ENCODE measurements around the gene CTSW.
A peak's percentile ranks its signal among the peaks of the same experiment; 100 is the strongest.

GRCh38 chr11:65856689-65857499 lies 22.7 kb upstream of the CTSW start:
- TF ChIP-seq POLR2AphosphoS5 (IDR thresholded peaks at IDR 0.05) = peak; percentile 81 to 95 (median 88)
- TF ChIP-seq CTCF (IDR thresholded peaks at IDR 0.05 in 8 of 11, conservative IDR thresholded peaks at IDR 0.05 in 3 of 11) = peak in 1 of 11 experiments; percentile 14
- TF ChIP-seq POLR2A (IDR thresholded peaks at IDR 0.05) = peak in 1 of 3 donors; percentile 19

Data from spleen (tissue), 7 donors.